Adrenal gland (tissue), 12 donors: ENCODE measurements around the gene HMX3. TPM values are rescaled to one million over a fixed set of nuclear protein-coding genes. Genes with fewer than 3 reads are reported as not detected.

Experiments
- DNase-seq, 7 donors: peaks; one replicate each; pipeline ENCODE4 v3.0.0-alpha.2; 2019 to 2020
- H3K27ac ChIP-seq, 5 donors: fragments of 200-600 bp; sonication (generic) in 4 of 5; 1 replicate in 3 of 5; 2 replicates in 2 of 5; pipeline versions ENCODE4 v1.5.1 to v1.8.0; 2016 to 2020; ENCODE audit warnings: mild to moderate bottlenecking in 1 of 5
- H3K27me3 ChIP-seq: fragments of 200-600 bp; 2 replicates; pipeline ENCODE4 v1.8.0; 2021
- H3K36me3 ChIP-seq, 2 donors: fragments of 200-600 bp; replicated peaks in 1 of 2; 1 replicate in 1 of 2; 2 replicates in 1 of 2; pipeline versions ENCODE4 v1.5.1 to v1.8.0; 2018 to 2022
- H3K4me1 ChIP-seq, 2 donors: fragments of 200-600 bp; replicated peaks in 1 of 2; 1 replicate in 1 of 2; 2 replicates in 1 of 2; pipeline versions ENCODE4 v1.5.1 to v1.8.0; 2018 to 2021
- H3K4me3 ChIP-seq, 4 donors: fragments of 200-600 bp; sonication (generic) in 3 of 4; one replicate each; pipeline ENCODE4 v1.5.1; 2016 to 2018
- H3K9me3 ChIP-seq, 3 donors: fragments of 200-600 bp; sonication (generic) in 1 of 3; replicated peaks in 1 of 3; 1 replicate in 2 of 3; 2 replicates in 1 of 3; pipeline versions ENCODE4 v1.5.1 to v1.8.0; 2016 to 2021
- POLR2A ChIP-seq, 2 donors: fragments of 450-650 bp; IDR thresholded peaks; one replicate each; pipeline ENCODE4 v1.6.1; 2017; ENCODE audit warnings: antibody characterized with exemption in 2 of 2, mild to moderate bottlenecking in 2 of 2, moderate library complexity in 1 of 2
- WGBS, 4 donors: extraction: QIAGEN DNeasy Blood & Tissue Kit in 2 of 4; methylation state at CpG; one replicate each; pipeline versions ENCODE4 v1.1.5 to v1.1.7; 2013 to 2017; 5-methylcytosine and 5-hydroxymethylcytosine counted together
- intact Hi-C, 2 donors: fragments of 100-400 bp; cut with DNase I; formaldehyde crosslinking; loops; one replicate each; pipeline versions ENCODE4 v1.14.1 to v1.15.0; 2022 to 2023
- polyA plus RNA-seq, 3 donors: library from polyadenylated mRNA; stranded (reverse); fragments of 200-250 nt in 2 of 3; fragments of 350-450 nt in 1 of 3; fragmentation: Illumina TruSeq in 1 of 3; extraction: RNeasy Lipid Tissue Mini Kit (QIAGEN cat#74804) in 1 of 3; gene quantifications; one replicate each; pipeline ENCODE4 v1.2.3, GENCODE V29; 2013 to 2014
- total RNA-seq, 9 donors: library from RNA; depleted of rRNA in 4 of 9; stranded (reverse); fragments of >200 nt in 4 of 9; fragments of 120-200 nt in 1 of 9; fragmentation: NEBNext Ultra II Directional in 1 of 9; extraction: Animal tissue kit (Norgen Biotek cat#: 25700) in 1 of 9; gene quantifications; one replicate each; pipeline versions ENCODE4 v1.1.0 to v1.2.4, GENCODE V29; 2013 to 2023
- TF ChIP-seq, protein P1 (sequence below), 6 experiments: fragments of 450-650 bp in 4 of 6; fragments of 200-600 bp in 2 of 6; sonication (generic) in 1 of 6; IDR thresholded peaks; 1 replicate in 5 of 6; 2 replicates in 1 of 6; pipeline versions ENCODE4 v1.5.1 to v1.8.0; 2016 to 2021; ENCODE audit warnings: antibody characterized with exemption in 6 of 6, mild to moderate bottlenecking in 2 of 6, moderate library complexity in 1 of 6
- donor health status: healthy with polysubstance abuse.
- donor health status: Bipolar disorder and iron deficiency.
- donor health status: DM: yes; HTN: yes; CAD: no.
- donor health status: DM: no; HTN: no; CAD: no.
- donor health status: DM: no; HTN: no; CAD: no.
- donor health status: DM: yes; HTN: yes; CAD: no.

Gene HMX3
- total and polyA plus RNA-seq, 12 donors = 1.1 TPM; not detected in 11

DNA sequence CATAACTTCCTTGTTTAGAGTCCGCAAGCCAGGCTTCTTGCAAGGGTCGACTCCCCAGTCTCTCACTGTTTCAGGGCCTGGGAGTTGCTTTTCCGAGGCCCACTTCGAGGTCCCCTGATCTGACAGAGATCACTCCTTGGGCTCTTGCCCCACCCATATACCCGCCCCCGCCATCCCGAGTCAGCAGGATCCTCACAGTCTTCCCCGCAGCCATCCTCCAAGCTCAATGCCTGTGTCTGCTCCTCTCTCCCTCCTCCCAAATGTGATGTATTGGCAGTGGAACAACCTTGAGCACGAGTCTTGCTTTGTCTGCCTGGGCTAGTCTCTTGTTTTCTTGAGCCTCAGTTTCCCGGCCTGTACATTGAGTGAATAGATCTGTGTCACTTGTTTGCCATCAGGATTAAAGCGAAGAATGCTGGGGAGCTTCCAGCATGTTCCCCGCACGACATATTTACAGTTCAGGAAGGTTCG lies 9.8 kb downstream of the HMX3 start:
- no peaks in the 10 kb centered on the region for H3K9me3 ChIP-seq
- no peak for DNase-seq
- H3K36me3 ChIP-seq = no peaks in the 10 kb centered on the region
- intact Hi-C loops = no loop called here
- no peak for TF ChIP-seq POLR2A (IDR thresholded peaks at IDR 0.05)
- TF ChIP-seq, protein P1, sequence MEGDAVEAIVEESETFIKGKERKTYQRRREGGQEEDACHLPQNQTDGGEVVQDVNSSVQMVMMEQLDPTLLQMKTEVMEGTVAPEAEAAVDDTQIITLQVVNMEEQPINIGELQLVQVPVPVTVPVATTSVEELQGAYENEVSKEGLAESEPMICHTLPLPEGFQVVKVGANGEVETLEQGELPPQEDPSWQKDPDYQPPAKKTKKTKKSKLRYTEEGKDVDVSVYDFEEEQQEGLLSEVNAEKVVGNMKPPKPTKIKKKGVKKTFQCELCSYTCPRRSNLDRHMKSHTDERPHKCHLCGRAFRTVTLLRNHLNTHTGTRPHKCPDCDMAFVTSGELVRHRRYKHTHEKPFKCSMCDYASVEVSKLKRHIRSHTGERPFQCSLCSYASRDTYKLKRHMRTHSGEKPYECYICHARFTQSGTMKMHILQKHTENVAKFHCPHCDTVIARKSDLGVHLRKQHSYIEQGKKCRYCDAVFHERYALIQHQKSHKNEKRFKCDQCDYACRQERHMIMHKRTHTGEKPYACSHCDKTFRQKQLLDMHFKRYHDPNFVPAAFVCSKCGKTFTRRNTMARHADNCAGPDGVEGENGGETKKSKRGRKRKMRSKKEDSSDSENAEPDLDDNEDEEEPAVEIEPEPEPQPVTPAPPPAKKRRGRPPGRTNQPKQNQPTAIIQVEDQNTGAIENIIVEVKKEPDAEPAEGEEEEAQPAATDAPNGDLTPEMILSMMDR (IDR thresholded peaks at IDR 0.05) = no peak
- no peak overlapping the region for H3K27ac ChIP-seq
- peaks cover 98% of the 10 kb centered on the region for H3K27me3 ChIP-seq
- H3K4me1 ChIP-seq = peaks cover 7 to 25% of the 10 kb centered on the region in 2 donors
- H3K4me3 ChIP-seq = no peak overlapping the region
- 6 to 15% (median 10%) methylated on average over 9 to 14 of the region's 14 CpGs for WGBS, 4 donors

DNA sequence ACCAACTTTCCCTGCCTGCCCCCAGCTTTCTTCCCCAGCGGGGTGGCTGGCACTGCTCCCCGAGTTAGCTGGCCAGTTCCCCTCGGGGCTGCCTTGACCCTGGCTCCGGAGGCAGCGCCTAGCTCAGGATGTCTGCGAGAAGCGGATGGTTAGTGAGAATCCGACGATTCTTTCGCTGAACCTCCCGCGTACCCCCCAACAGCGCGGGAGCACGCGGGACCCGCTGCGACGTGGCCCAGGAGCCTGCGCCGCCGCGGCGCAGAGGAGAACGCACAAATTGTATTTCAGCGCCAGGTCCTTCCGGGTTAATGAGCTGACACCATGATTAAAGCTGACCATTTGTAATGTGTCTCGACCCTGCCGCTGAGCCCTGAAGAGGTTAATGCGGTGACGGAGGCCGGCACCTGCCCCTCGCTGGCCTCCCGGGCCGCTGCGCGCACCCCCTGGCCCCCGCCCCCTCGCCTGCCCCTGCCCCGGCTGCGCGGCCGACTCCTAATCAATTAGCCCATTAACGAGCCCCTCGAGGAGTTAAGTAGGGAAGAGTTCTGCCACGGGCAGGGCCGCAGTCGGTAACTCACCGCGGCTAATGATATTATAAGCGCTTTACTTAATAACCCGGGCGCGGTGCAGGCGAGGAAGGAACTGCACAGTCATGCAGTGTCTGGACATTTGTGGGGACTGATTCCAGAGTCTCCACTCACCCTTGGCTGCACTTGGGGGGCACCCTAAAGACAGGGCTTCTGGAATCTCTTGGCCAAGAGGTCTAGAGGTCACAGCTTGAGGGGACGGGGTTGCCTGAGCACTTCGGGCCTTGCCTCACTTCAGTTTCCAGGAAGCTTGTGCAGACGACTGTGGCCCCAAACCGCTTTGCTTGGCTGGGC lies 10.5 kb downstream of the HMX3 start:
- no peak overlapping the region for H3K4me3 ChIP-seq

GRCh38 chr10:123146894-123147634 lies 11.3 kb downstream of the HMX3 start:
- Histone ChIP-seq H3K4me3 (no peak overlapping the region), H3K4me1 (peaks cover 7 to 32% of the 10 kb centered on the region in 2 donors), H3K27ac (no peak overlapping the region), H3K9me3 (no peaks in the 10 kb centered on the region), H3K27me3 (peaks cover 98% of the 10 kb centered on the region), H3K36me3 (no peaks in the 10 kb centered on the region)
- intact Hi-C loops = no loop called here
- 15 to 21% (median 18%) methylated on average over 16 to 24 of the region's 24 CpGs for WGBS, 4 donors
- TF ChIP-seq, protein P1 (IDR thresholded peaks at IDR 0.05) = no peak
- no peak for TF ChIP-seq POLR2A (IDR thresholded peaks at IDR 0.05)
- no peak for DNase-seq

More for the DNA sequence above, 10.5 kb downstream of the HMX3 start:
- H3K27ac ChIP-seq = no peak overlapping the region
- peaks cover 98% of the 10 kb centered on the region for H3K27me3 ChIP-seq
- no peaks in the 10 kb centered on the region for H3K9me3 ChIP-seq
- TF ChIP-seq, protein P1 (IDR thresholded peaks at IDR 0.05) = no peak
- TF ChIP-seq POLR2A (IDR thresholded peaks at IDR 0.05) = no peak
- DNase-seq = no peak
- H3K4me1 ChIP-seq = peaks cover 7 to 32% of the 10 kb centered on the region in 2 donors
- intact Hi-C loops = no loop called here
- WGBS, 4 donors = 4 to 7% (median 6%) methylated on average over 23 to 59 of the region's 59 CpGs
- no peaks in the 10 kb centered on the region for H3K36me3 ChIP-seq
